ENCODE results near the gene IL6.

DNA sequence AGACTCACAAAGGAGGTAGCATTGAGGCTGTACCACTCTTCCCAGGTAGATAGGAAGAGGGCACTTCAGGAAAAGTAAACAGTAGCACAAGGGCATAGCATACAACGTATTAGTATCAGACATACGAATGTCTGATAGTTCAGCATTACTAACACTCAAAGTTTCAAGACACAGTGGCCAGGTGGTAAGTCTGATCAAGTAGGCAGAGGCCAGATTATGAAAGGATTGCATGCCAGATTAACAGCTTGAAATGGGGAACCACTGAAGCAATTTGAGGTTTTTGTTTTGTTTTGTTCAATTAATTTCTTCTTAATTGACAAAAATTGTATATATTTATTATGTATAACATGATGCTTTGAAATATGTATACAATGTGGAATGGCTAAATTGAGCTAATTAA is 45.7 kb upstream of the IL6 start:
- TF ChIP-seq POLR2A (IDR thresholded peaks at IDR 0.05) = no peak
- TF ChIP-seq, protein P1, sequence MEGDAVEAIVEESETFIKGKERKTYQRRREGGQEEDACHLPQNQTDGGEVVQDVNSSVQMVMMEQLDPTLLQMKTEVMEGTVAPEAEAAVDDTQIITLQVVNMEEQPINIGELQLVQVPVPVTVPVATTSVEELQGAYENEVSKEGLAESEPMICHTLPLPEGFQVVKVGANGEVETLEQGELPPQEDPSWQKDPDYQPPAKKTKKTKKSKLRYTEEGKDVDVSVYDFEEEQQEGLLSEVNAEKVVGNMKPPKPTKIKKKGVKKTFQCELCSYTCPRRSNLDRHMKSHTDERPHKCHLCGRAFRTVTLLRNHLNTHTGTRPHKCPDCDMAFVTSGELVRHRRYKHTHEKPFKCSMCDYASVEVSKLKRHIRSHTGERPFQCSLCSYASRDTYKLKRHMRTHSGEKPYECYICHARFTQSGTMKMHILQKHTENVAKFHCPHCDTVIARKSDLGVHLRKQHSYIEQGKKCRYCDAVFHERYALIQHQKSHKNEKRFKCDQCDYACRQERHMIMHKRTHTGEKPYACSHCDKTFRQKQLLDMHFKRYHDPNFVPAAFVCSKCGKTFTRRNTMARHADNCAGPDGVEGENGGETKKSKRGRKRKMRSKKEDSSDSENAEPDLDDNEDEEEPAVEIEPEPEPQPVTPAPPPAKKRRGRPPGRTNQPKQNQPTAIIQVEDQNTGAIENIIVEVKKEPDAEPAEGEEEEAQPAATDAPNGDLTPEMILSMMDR (IDR thresholded peaks at IDR 0.05) = no peak

Measured in body of pancreas (tissue), 4 donors.